ENCODE data around the gene CAMSAP2. TPM values are rescaled to one million over a fixed set of nuclear protein-coding genes. Genes with fewer than 3 reads are reported as not detected.

CAMSAP2 gene
- 10 to 100 TPM; 19.9 to 45.1 (median 28.0) TPM for total RNA-seq

- peak; percentile 93 to 95 for ATAC-seq (ENCODE audit: low FRiP score in 2 of 2)
- H3K4me3 ChIP-seq: peak within 1 kb of the TSS; percentile 64 to 90 (median 80)
- no peaks in the 10 kb centered on the region for H3K9me3 ChIP-seq
- H3K27me3 ChIP-seq: peaks cover 0 to 10% (median 0%) of the 10 kb centered on the region in 4 donors
- H3K27ac ChIP-seq: peak within 1 kb of the TSS; percentile 98 to 100 (median 100)
- WGBS, 2 donors: 2 to 5% methylated on average over 18 to 19 of the region's 33 CpGs
- TF ChIP-seq POLR2A (IDR thresholded peaks at IDR 0.05): no peak
- no peak for TF ChIP-seq CTCF (IDR thresholded peaks at IDR 0.05)
- no peak for TF ChIP-seq POLR2AphosphoS5 (IDR thresholded peaks at IDR 0.05)
- no peak for TF ChIP-seq EP300 (IDR thresholded peaks at IDR 0.05)
- DNase-seq: peak; percentile 83 to 95
- H3K36me3 ChIP-seq: no peaks in the 10 kb centered on the region
- H3K4me1 ChIP-seq: peaks cover 15 to 36% (median 22%) of the 10 kb centered on the region in 4 donors
Observed at GRCh38 chr1:200738327-200738948, at the start of gene CAMSAP2. Gene CAMSAP2 (plus strand): TSS chr1:200738893. CDS start chr1:200739828, 935 bp downstream.

- H3K27me3 ChIP-seq: no peaks in the 10 kb centered on the region
- ATAC-seq (ENCODE audit: low FRiP score in 2 of 2): no peak
- no peaks in the 10 kb centered on the region for H3K4me1 ChIP-seq
- no peak overlapping the region for H3K27ac ChIP-seq
- H3K4me3 ChIP-seq: no peak overlapping the region
- DNase-seq: no peak
- no peaks in the 10 kb centered on the region for H3K36me3 ChIP-seq
- 94 to 96% methylated on average over 1 of the region's 1 CpG for WGBS, 2 donors
- TF ChIP-seq POLR2AphosphoS5 (IDR thresholded peaks at IDR 0.05): no peak
- no peak for TF ChIP-seq EP300 (IDR thresholded peaks at IDR 0.05)
- TF ChIP-seq CTCF (IDR thresholded peaks at IDR 0.05): no peak
- TF ChIP-seq POLR2A (IDR thresholded peaks at IDR 0.05): no peak
- no peaks in the 10 kb centered on the region for H3K9me3 ChIP-seq
Observed at GRCh38 chr1:200692316-200692715, 46.4 kb upstream of the CAMSAP2 start.

GRCh38 chr1:200693327-200693726, 45.4 kb upstream of the CAMSAP2 start:
- no peaks in the 10 kb centered on the region for H3K4me1 ChIP-seq
- DNase-seq: no peak
- H3K36me3 ChIP-seq: no peaks in the 10 kb centered on the region
- no peaks in the 10 kb centered on the region for H3K9me3 ChIP-seq
- TF ChIP-seq CTCF (IDR thresholded peaks at IDR 0.05) (no peak), POLR2A (IDR thresholded peaks at IDR 0.05) (no peak), POLR2AphosphoS5 (IDR thresholded peaks at IDR 0.05) (no peak), EP300 (IDR thresholded peaks at IDR 0.05) (no peak)
- no peak overlapping the region for H3K27ac ChIP-seq
- ATAC-seq (ENCODE audit: low FRiP score in 2 of 2): no peak
- no peaks in the 10 kb centered on the region for H3K27me3 ChIP-seq
- no peak overlapping the region for H3K4me3 ChIP-seq

- H3K27ac ChIP-seq: no peak overlapping the region
- H3K9me3 ChIP-seq: no peaks in the 10 kb centered on the region
- H3K4me3 ChIP-seq: no peak overlapping the region
- no peaks in the 10 kb centered on the region for H3K36me3 ChIP-seq
- no peaks in the 10 kb centered on the region for H3K27me3 ChIP-seq
- no peaks in the 10 kb centered on the region for H3K4me1 ChIP-seq
- TF ChIP-seq EP300 (IDR thresholded peaks at IDR 0.05) (no peak), POLR2A (IDR thresholded peaks at IDR 0.05) (no peak), CTCF (IDR thresholded peaks at IDR 0.05) (no peak)
- WGBS, 2 donors: 60 to 76% methylated on average over 3 of the region's 3 CpGs
- DNase-seq (no peak), ATAC-seq (ENCODE audit: low FRiP score in 2 of 2) (no peak)
Observed at GRCh38 chr1:200694738-200695137, 44.0 kb upstream of the CAMSAP2 start.

GRCh38 chr1:200699871-200700270, 38.8 kb upstream of the CAMSAP2 start:
- TF ChIP-seq CTCF (IDR thresholded peaks at IDR 0.05) (no peak), EP300 (IDR thresholded peaks at IDR 0.05) (no peak), POLR2A (IDR thresholded peaks at IDR 0.05) (no peak), POLR2AphosphoS5 (IDR thresholded peaks at IDR 0.05) (no peak)
- no peak for ATAC-seq (ENCODE audit: low FRiP score in 2 of 2)
- H3K27ac ChIP-seq: no peak overlapping the region
- H3K27me3 ChIP-seq: no peaks in the 10 kb centered on the region
- H3K36me3 ChIP-seq: no peaks in the 10 kb centered on the region
- no peaks in the 10 kb centered on the region for H3K4me1 ChIP-seq
- H3K4me3 ChIP-seq: no peak overlapping the region
- DNase-seq: no peak
- 55 to 83% methylated on average over 1 of the region's 1 CpG for WGBS, 2 donors
- no peaks in the 10 kb centered on the region for H3K9me3 ChIP-seq

All from upper lobe of left lung (tissue), 6 donors.